Endothelial cell of umbilical vein (primary cell): ENCODE measurements around the gene HNRNPLL. TPM values are rescaled to one million over a fixed set of nuclear protein-coding genes. Genes with fewer than 3 reads are reported as not detected.

Experiments
- BruUV-seq: library from RNA; stranded (reverse); fragments of 400-500 nt; replicated peaks from 2 replicates; lab custom pipeline; 2021; lab: Mats Ljungman, UMichigan
- CTCF ChIA-PET: fragments of 300-600, 350-600 bp; sonication (Branson Sonifier 250); formaldehyde crosslinking; loops from one replicate; lab custom pipeline; 2021; ENCODE audit warnings: antibody characterized with exemption, inconsistent platforms; lab: Charles Lee
- POLR2A ChIA-PET: fragments of 300-600, 350-600 bp; sonication (Branson Sonifier 250); formaldehyde crosslinking; loops from one replicate; lab custom pipeline; 2021; ENCODE audit warnings: antibody characterized with exemption, inconsistent platforms; lab: Charles Lee
- DNase-seq: peaks from one replicate; pipeline ENCODE4 v3.0.0-alpha.2; 2011; ENCODE audit warnings: low read depth, low spot score
- FAIRE-seq: peaks from 2 replicates; lab custom pipeline; 2011; peaks lifted over from hg19 to GRCh38; lab: Jason Lieb, UNC
- H2AFZ ChIP-seq: 2 replicates; pipeline ENCODE4 v1.6.0; 2012; ENCODE audit warnings: low read depth, low read length, control low read depth, inconsistent platforms
- H3K27ac ChIP-seq: 2 replicates; pipeline ENCODE4 v1.5.1; 2011; ENCODE audit warnings: low read depth, mild to moderate bottlenecking, control low read depth, low read length, moderate library complexity; ENCODE audit not compliant: insufficient read depth
- H3K27me3 ChIP-seq, 2 experiments: 2 replicates each; pipeline versions ENCODE4 v1.6.0 to v1.6.1; 2011; ENCODE audit warnings: low read length in 2 of 2, mixed read lengths in 1 of 2; ENCODE audit not compliant: control insufficient read depth in 2 of 2, insufficient read depth in 2 of 2
- H3K36me3 ChIP-seq, 2 experiments: 2 replicates in 1 of 2; 3 replicates in 1 of 2; pipeline ENCODE4 v1.5.1; 2011; ENCODE audit warnings: low read length in 2 of 2, mild to moderate bottlenecking in 1 of 2, moderate library complexity in 1 of 2; ENCODE audit not compliant: control insufficient read depth in 2 of 2, insufficient read depth in 2 of 2; ENCODE audit errors: extremely low read depth in 1 of 2
- H3K4me1 ChIP-seq: 3 replicates; pipeline ENCODE4 v1.5.1; 2011; ENCODE audit warnings: mild to moderate bottlenecking, low read length; ENCODE audit not compliant: control insufficient read depth, insufficient read depth; ENCODE audit errors: extremely low read depth
- H3K4me2 ChIP-seq: 2 replicates; pipeline ENCODE4 v1.6.1; 2011; ENCODE audit warnings: low read length, control low read depth, mixed read lengths; ENCODE audit not compliant: insufficient read depth
- H3K4me3 ChIP-seq, 3 experiments: fragments of 200-600 bp in 1 of 3; sonication (generic), shearing (Covaris generic) in 1 of 3; replicated peaks in 1 of 3; 2 replicates each; pipeline ENCODE4 v1.5.1; 2011 to 2016; ENCODE audit warnings: control low read depth in 3 of 3, low read length in 3 of 3, mild to moderate bottlenecking in 2 of 3, inconsistent platforms in 1 of 3, low read depth in 1 of 3, moderate library complexity in 1 of 3; ENCODE audit not compliant: insufficient read depth in 1 of 3
- H3K79me2 ChIP-seq: 2 replicates; pipeline ENCODE4 v1.6.0; 2012; ENCODE audit warnings: low read length, inconsistent platforms; ENCODE audit not compliant: control insufficient read depth, insufficient read depth
- H3K9ac ChIP-seq: replicated peaks from 2 replicates; pipeline ENCODE3; 2011; ENCODE audit warnings: low read length, control low read depth; ENCODE audit not compliant: insufficient read depth; ENCODE audit errors: extremely low read depth
- H3K9me1 ChIP-seq: replicated peaks from 3 replicates; pipeline ENCODE4 v1.6.0; 2011; ENCODE audit warnings: mild to moderate bottlenecking, low read length; ENCODE audit not compliant: control insufficient read depth, insufficient read depth; ENCODE audit errors: extremely low read depth
- H3K9me3 ChIP-seq: replicated peaks from 2 replicates; pipeline ENCODE4 v1.5.1; 2012; ENCODE audit warnings: low read length, inconsistent platforms; ENCODE audit not compliant: control insufficient read depth, insufficient read depth
- H4K20me1 ChIP-seq: replicated peaks from 2 replicates; pipeline ENCODE3; 2011; ENCODE audit warnings: mild to moderate bottlenecking, low read length; ENCODE audit not compliant: control insufficient read depth, insufficient read depth; ENCODE audit errors: extremely low read depth
- CTCF ChIP-seq, 2 donors: IDR thresholded peaks; 1 replicate in 1 of 2; 2 replicates in 1 of 2; pipeline ENCODE4 v1.5.1; 2011; ENCODE audit warnings: low read length in 2 of 2, mild to moderate bottlenecking in 2 of 2, moderate library complexity in 2 of 2, control low read depth in 1 of 2, inconsistent platforms in 1 of 2, low read depth in 1 of 2; ENCODE audit not compliant: insufficient read depth in 1 of 2; ENCODE audit errors: extremely low read depth in 1 of 2
- EZH2 ChIP-seq: IDR thresholded peaks from 2 replicates; pipeline ENCODE4 v1.6.1; 2012; ENCODE audit warnings: borderline replicate concordance, low read depth, mild to moderate bottlenecking, moderate library complexity, low read length, inconsistent platforms; ENCODE audit not compliant: severe bottlenecking
- FOS ChIP-seq: IDR thresholded peaks from 2 replicates; pipeline ENCODE4 v1.6.1; 2011; ENCODE audit warnings: mild to moderate bottlenecking, low read length, moderate library complexity, borderline replicate concordance; ENCODE audit not compliant: insufficient read depth
- GATA2 ChIP-seq: IDR thresholded peaks from 2 replicates; pipeline ENCODE4 v1.7.0; 2011; ENCODE audit warnings: low read depth, mild to moderate bottlenecking, moderate library complexity, mixed read lengths, low read length; ENCODE audit not compliant: insufficient read length, insufficient read depth
- JUN ChIP-seq: IDR thresholded peaks from 2 replicates; pipeline ENCODE4 v1.6.1; 2011; ENCODE audit warnings: borderline replicate concordance, low read depth; ENCODE audit not compliant: insufficient read length, insufficient read depth
- MAX ChIP-seq: IDR thresholded peaks from 2 replicates; pipeline ENCODE4 v1.6.1; 2011; ENCODE audit not compliant: insufficient read depth, insufficient read length
- MYC ChIP-seq: IDR thresholded peaks from one replicate; pipeline ENCODE4 v1.6.1; 2011; ENCODE audit warnings: mild to moderate bottlenecking, low read depth, low read length
- POLR2A ChIP-seq: IDR thresholded peaks from 2 replicates; pipeline ENCODE4 v1.6.1; 2012; ENCODE audit warnings: low read depth, mild to moderate bottlenecking, control low read depth, low read length
- POLR2AphosphoS5 ChIP-seq: IDR thresholded peaks from 2 replicates; pipeline ENCODE4 v1.6.1; 2012; ENCODE audit warnings: low read depth, mild to moderate bottlenecking, control low read depth, low read length, moderate library complexity; ENCODE audit not compliant: insufficient read depth
- dilution Hi-C: fragments of 300-500 bp; cut with MboI; formaldehyde crosslinking; loops from one replicate; pipeline ENCODE4 v1.15.0; 2019; ENCODE audit warnings: low sequenced_read_pairs; ENCODE audit not compliant: extremely low pct_ligation_motif_present
- intact Hi-C: fragments of 100-400 bp; cut with micrococcal nuclease; formaldehyde crosslinking; loops from one replicate; pipeline ENCODE4 v1.10.0; 2022
- polyA plus RNA-seq, 4 experiments: library from polyadenylated mRNA; depleted of rRNA in 3 of 4; stranded (reverse) in 3 of 4; unstranded in 1 of 4; fragments of >200 nt; gene quantifications; 2 replicates each; pipeline versions ENCODE4 v1.2.1 to v1.2.3, GENCODE V29; 2011 to 2012; ENCODE audit warnings: missing spikeins in 1 of 4
- total RNA-seq: library from RNA; stranded (reverse); gene quantifications from 2 replicates; pipeline ENCODE4 v1.2.3, GENCODE V29; 2021

The HNRNPLL gene
- total and polyA plus RNA-seq, 2 donors (not counting 3 experiments of a cell fraction or from before 2014, with no cell fraction given), result 19.8 to 56.2 TPM

- no peak overlapping the region for H3K4me3 ChIP-seq
- no peak overlapping the region for H3K27ac ChIP-seq
- H4K20me1 ChIP-seq, result no peaks in the 10 kb centered on the region
- dilution Hi-C loops, result no loop called here
- H3K9ac ChIP-seq, result no peak overlapping the region
- peaks cover 4 to 5% of the 10 kb centered on the region in 2 experiments for H3K27me3 ChIP-seq
- BruUV-seq, result no TSS peak
- no peaks in the 10 kb centered on the region for H3K9me3 ChIP-seq
- H3K36me3 ChIP-seq, result no peaks in the 10 kb centered on the region
- DNase-seq, result no peak
- no peak overlapping the region for H2AFZ ChIP-seq
- POLR2A ChIA-PET, result interaction anchor here (0.7 kb wide), 1 partner anchor 229 kb away, joined by 3 read pairs; no protein-coding TSS in a partner anchor
- no peak overlapping the region for H3K4me2 ChIP-seq
- CTCF ChIA-PET, result no interaction called here
- no peak for FAIRE-seq
- intact Hi-C loops, result no loop called here
- no peaks in the 10 kb centered on the region for H3K79me2 ChIP-seq
- no peak for TF ChIP-seq FOS
- no peak for TF ChIP-seq MAX
- no peak for TF ChIP-seq POLR2A
- no peak for TF ChIP-seq GATA2
- TF ChIP-seq POLR2AphosphoS5, result no peak
- TF ChIP-seq EZH2, result no peak
- TF ChIP-seq JUN, result no peak
- TF ChIP-seq MYC, result no peak
- TF ChIP-seq CTCF (IDR thresholded peaks at IDR 0.05; ENCODE audit: extremely low read depth in 1 of 2, insufficient read depth in 1 of 2, low read depth in 1 of 2, low read length in 2 of 2), result no peak
- H3K4me1 ChIP-seq, result no peaks in the 10 kb centered on the region
- no peaks in the 10 kb centered on the region for H3K9me1 ChIP-seq
Measured at GRCh38 chr2:38529208-38529607, 73.5 kb downstream of the HNRNPLL start.
